ENCODE measurements around the gene EPB41. TPM values are rescaled to one million over a fixed set of nuclear protein-coding genes. Genes with fewer than 3 reads are reported as not detected.

The EPB41 gene
- total and polyA plus RNA-seq, 9 of the 15 experiments (the other 6 are each of a cell fraction or from before 2014, with no cell fraction given): 3.7 to 213 (median 141) TPM

- Histone ChIP-seq H3K4me2 (ENCODE audit: insufficient read depth, low read length) (no peak overlapping the region), H3K9ac (ENCODE audit: insufficient read depth in 1 of 2, low read depth in 2 of 2, low read length in 2 of 2) (no peak overlapping the region), H4K20me1 (replicated peaks; ENCODE audit: control insufficient read depth, insufficient read depth, low read length) (no peaks in the 10 kb centered on the region), H2AFZ (ENCODE audit: low read depth, low read length) (no peak overlapping the region), H3K27ac (ENCODE audit: extremely low read depth, low read depth, low read length) (no peak overlapping the region), H3K4me3 (no peak overlapping the region), H3K4me1 (replicated peaks in 1 of 2; ENCODE audit: control insufficient read depth in 2 of 2, insufficient read depth in 2 of 2, low read length in 2 of 2) (no peaks in the 10 kb centered on the region), H3K79me2 (ENCODE audit: control insufficient read depth, insufficient read depth, low read length) (no peaks in the 10 kb centered on the region), H3K27me3 (ENCODE audit: control insufficient read depth in 2 of 2, insufficient read depth in 2 of 2, low read length in 2 of 2) (no peaks in the 10 kb centered on the region), H3K9me1 (ENCODE audit: control insufficient read depth, insufficient read depth, low read length) (no peaks in the 10 kb centered on the region), H3K36me3 (ENCODE audit: control insufficient read depth, insufficient read depth, low read length) (peaks cover 82% of the 10 kb centered on the region), H3K9me3 (replicated peaks; ENCODE audit: control insufficient read depth, insufficient read depth, low read depth, low read length) (no peaks in the 10 kb centered on the region)
- in situ Hi-C loops (cut with MboI) (no loop called here), intact Hi-C loops (cut with micrococcal nuclease) (no loop called here)
- WGBS (ENCODE audit: insufficient coverage, low coverage, missing lambda C conversion rate): 85% methylated on average over 4 of the region's 4 CpGs
- TF ChIP-seq U2AF1 (optimal IDR thresholded peaks at IDR 0.05; ENCODE audit: low read depth, low read length): no peak
- no peak for TF ChIP-seq MBD1 (CRISPR knock-in tag; IDR thresholded peaks at IDR 0.05)
- no peak for TF ChIP-seq ZNF217 (CRISPR knock-in tag; IDR thresholded peaks at IDR 0.05)
- no peak for TF ChIP-seq MECOM (CRISPR knock-in tag; IDR thresholded peaks at IDR 0.05)
- CTCF ChIA-PET (ENCODE audit: low intra/inter-chr PET ratio): no interaction called here
- POLR2A ChIA-PET: interaction anchor here (1.0 to 2.2 kb wide), 2 partner anchors 10 to 11 kb away, joined by 4 to 8 read pairs; no protein-coding TSS in a partner anchor
- no TSS peak for BruUV-seq (replicated peaks)
- FAIRE-seq: no peak
- no peak for DNase-seq (ENCODE audit: extremely low read depth in 1 of 4, low spot score in 3 of 4)
- no peak for ATAC-seq
Measured at GRCh38 chr1:29096231-29096886, 182.0 kb downstream of the EPB41 start.
